ENCODE measurements around the gene PRR20D.
"Not testable (repeated sequence)": the region's sequence is repeated elsewhere in the genome, so short reads cannot be mapped to it uniquely, and the experiment has no call there.

The PRR20D gene

DNA sequence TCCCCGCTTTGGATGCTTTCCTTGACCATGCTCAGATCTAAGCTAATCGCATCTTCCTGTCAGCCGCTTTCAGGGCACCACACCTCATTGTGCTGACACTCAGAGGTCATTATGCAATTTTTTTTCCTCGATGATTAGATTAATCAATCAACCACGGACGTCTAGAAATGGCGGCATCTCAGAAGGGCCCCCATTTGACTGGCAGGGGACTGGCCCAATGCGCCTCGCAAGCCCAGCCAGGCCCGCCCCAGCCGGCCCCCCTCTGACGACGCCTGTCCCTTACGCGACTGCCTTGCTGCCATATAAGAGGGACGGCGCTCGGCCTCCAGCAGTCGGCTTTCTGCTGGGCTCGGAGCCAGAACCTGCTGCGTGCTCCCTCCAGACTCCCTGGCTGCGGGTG is 6.5 kb downstream of the PRR20D start, which contains the start of gene PRR20E:
Gene PRR20E (plus strand): TSS at position 301 of the 400 bp plus-strand sequence. CDS start 387 bp downstream, outside the sequence.
- not testable (repeated sequence) for H3K4me3 ChIP-seq (ENCODE audit: low read depth, low read length)

DNA sequence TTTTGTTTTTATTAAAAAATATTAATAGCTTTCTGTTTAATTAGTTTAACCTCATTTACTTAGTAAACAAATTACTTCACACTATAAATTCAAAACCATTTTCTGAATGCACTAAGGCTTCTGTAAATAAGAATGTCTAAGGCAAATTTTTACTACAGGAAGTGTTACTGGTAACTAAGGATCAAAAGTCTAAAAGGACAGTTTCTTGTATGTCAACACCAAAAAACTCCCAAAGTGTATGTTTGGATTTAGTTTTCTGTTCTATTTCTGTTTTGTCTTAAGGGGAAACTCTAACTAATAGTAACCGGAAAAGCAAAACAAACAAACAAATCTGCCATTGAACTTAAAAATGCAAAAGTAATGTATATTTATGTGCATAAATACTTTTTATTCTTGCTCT is 31.2 kb downstream of the PRR20D start:
- TF ChIP-seq, protein P1, sequence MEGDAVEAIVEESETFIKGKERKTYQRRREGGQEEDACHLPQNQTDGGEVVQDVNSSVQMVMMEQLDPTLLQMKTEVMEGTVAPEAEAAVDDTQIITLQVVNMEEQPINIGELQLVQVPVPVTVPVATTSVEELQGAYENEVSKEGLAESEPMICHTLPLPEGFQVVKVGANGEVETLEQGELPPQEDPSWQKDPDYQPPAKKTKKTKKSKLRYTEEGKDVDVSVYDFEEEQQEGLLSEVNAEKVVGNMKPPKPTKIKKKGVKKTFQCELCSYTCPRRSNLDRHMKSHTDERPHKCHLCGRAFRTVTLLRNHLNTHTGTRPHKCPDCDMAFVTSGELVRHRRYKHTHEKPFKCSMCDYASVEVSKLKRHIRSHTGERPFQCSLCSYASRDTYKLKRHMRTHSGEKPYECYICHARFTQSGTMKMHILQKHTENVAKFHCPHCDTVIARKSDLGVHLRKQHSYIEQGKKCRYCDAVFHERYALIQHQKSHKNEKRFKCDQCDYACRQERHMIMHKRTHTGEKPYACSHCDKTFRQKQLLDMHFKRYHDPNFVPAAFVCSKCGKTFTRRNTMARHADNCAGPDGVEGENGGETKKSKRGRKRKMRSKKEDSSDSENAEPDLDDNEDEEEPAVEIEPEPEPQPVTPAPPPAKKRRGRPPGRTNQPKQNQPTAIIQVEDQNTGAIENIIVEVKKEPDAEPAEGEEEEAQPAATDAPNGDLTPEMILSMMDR (IDR thresholded peaks at IDR 0.05; ENCODE audit: borderline replicate concordance, insufficient read depth, low read depth, low read length): no peak

DNA sequence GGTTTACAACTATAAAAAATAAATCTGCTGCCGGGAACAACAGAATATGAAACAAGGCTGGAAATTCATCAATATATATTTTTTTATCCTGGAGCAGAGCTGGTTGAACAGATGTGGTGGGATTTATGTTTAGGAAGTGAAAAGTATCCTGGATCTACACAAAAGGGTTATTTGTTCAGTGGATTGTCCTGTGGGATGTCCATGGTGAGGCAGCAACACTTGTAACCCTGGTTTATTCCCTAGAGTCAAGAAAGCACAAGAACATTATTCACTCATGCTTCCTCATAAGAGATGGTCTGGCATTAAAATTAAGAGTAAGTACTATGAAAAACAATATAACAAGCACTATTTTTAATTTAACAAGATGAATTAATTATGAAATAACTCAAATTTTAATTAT is 52.6 kb downstream of the PRR20D start:
- H3K4me3 ChIP-seq (ENCODE audit: low read depth, low read length): no peak overlapping the region
- TF ChIP-seq, protein P1 (IDR thresholded peaks at IDR 0.05; ENCODE audit: borderline replicate concordance, insufficient read depth, low read depth, low read length): no peak

More for the DNA sequence above, 31.2 kb downstream of the PRR20D start:
- H3K4me3 ChIP-seq (ENCODE audit: low read depth, low read length): no peak overlapping the region

Measured in GM12875 (cell line).